ENCODE results near the gene NTSR1. TPM values are rescaled to one million over a fixed set of nuclear protein-coding genes. Genes with fewer than 3 reads are reported as not detected.

NTSR1 gene
- total RNA-seq, 1 experiment from 2014 or later = 15.9 TPM

GRCh38 chr20:62663145-62664018 is 45.3 kb upstream of the NTSR1 start:
- Histone ChIP-seq H3K27me3 (replicated peaks; ENCODE audit: insufficient read depth, low read depth, low read length, poor library complexity) (no peaks in the 10 kb centered on the region), H3K4me1 (ENCODE audit: insufficient read depth, low read length, poor library complexity, severe bottlenecking) (no peaks in the 10 kb centered on the region), H3K9me3 (ENCODE audit: low read depth, low read length, poor library complexity, severe bottlenecking) (no peaks in the 10 kb centered on the region), H3K4me3 (ENCODE audit: low read depth, low read length, poor library complexity, severe bottlenecking) (no peak overlapping the region), H3K27ac (ENCODE audit: low read depth, low read length, poor library complexity, severe bottlenecking) (no peak overlapping the region), H3K36me3 (ENCODE audit: insufficient read depth, low read length, poor library complexity, severe bottlenecking) (peaks cover 4% of the 10 kb centered on the region)
- BruUV-seq (replicated peaks) = no TSS peak
- ChIA-PET CTCF (no interaction called here), POLR2A (ENCODE audit: low non-redundant PET) (interaction anchor here (0.5 kb wide), 1 partner anchor 110 kb away, joined by 3 read pairs; no protein-coding TSS in a partner anchor)
- DNase-seq (ENCODE audit: low spot score) = no peak
- intact Hi-C loops (cut with micrococcal nuclease; ENCODE audit: unreplicated experiment) = no loop called here
- TF ChIP-seq CTCF (conservative IDR thresholded peaks at IDR 0.05; ENCODE audit: low read depth, low read length) (no peak), EZH2 (IDR thresholded peaks at IDR 0.05; ENCODE audit: borderline replicate concordance, low read depth, low read length, poor library complexity, severe bottlenecking) (no peak)

GRCh38 chr20:62664019-62664971 is 44.3 kb upstream of the NTSR1 start:
- no TSS peak for BruUV-seq (replicated peaks)
- no peak for DNase-seq (ENCODE audit: low spot score)
- Histone ChIP-seq H3K27me3 (replicated peaks; ENCODE audit: insufficient read depth, low read depth, low read length, poor library complexity) (no peaks in the 10 kb centered on the region), H3K4me3 (ENCODE audit: low read depth, low read length, poor library complexity, severe bottlenecking) (no peak overlapping the region), H3K9me3 (ENCODE audit: low read depth, low read length, poor library complexity, severe bottlenecking) (no peaks in the 10 kb centered on the region), H3K36me3 (ENCODE audit: insufficient read depth, low read length, poor library complexity, severe bottlenecking) (peaks cover 12% of the 10 kb centered on the region), H3K4me1 (ENCODE audit: insufficient read depth, low read length, poor library complexity, severe bottlenecking) (no peaks in the 10 kb centered on the region), H3K27ac (ENCODE audit: low read depth, low read length, poor library complexity, severe bottlenecking) (no peak overlapping the region)
- TF ChIP-seq EZH2 (IDR thresholded peaks at IDR 0.05; ENCODE audit: borderline replicate concordance, low read depth, low read length, poor library complexity, severe bottlenecking) (no peak), CTCF (conservative IDR thresholded peaks at IDR 0.05; ENCODE audit: low read depth, low read length) (no peak)
- ChIA-PET POLR2A (ENCODE audit: low non-redundant PET) (no interaction called here), CTCF (no interaction called here)
- intact Hi-C loops (cut with micrococcal nuclease; ENCODE audit: unreplicated experiment) = no loop called here

- intact Hi-C loops (cut with micrococcal nuclease; ENCODE audit: unreplicated experiment) = no loop called here
- H3K9me3 ChIP-seq (ENCODE audit: low read depth, low read length, poor library complexity, severe bottlenecking) = no peaks in the 10 kb centered on the region
- peaks cover 22% of the 10 kb centered on the region for H3K36me3 ChIP-seq (ENCODE audit: insufficient read depth, low read length, poor library complexity, severe bottlenecking)
- DNase-seq (ENCODE audit: low spot score) = no peak
- no peak for TF ChIP-seq CTCF (conservative IDR thresholded peaks at IDR 0.05; ENCODE audit: low read depth, low read length)
- TF ChIP-seq EZH2 (IDR thresholded peaks at IDR 0.05; ENCODE audit: borderline replicate concordance, low read depth, low read length, poor library complexity, severe bottlenecking) = no peak
- no peaks in the 10 kb centered on the region for H3K4me1 ChIP-seq (ENCODE audit: insufficient read depth, low read length, poor library complexity, severe bottlenecking)
- no TSS peak for BruUV-seq (replicated peaks)
- no peak overlapping the region for H3K4me3 ChIP-seq (ENCODE audit: low read depth, low read length, poor library complexity, severe bottlenecking)
- ChIA-PET POLR2A (ENCODE audit: low non-redundant PET) (interaction anchor here (0.6 kb wide), 1 partner anchor 44 kb away, joined by 13 read pairs; no protein-coding TSS in a partner anchor), CTCF (no interaction called here)
- H3K27ac ChIP-seq (ENCODE audit: low read depth, low read length, poor library complexity, severe bottlenecking) = no peak overlapping the region
- H3K27me3 ChIP-seq (replicated peaks; ENCODE audit: insufficient read depth, low read depth, low read length, poor library complexity) = no peaks in the 10 kb centered on the region
Observed at GRCh38 chr20:62665153-62665754, 43.4 kb upstream of the NTSR1 start.
